PC-3 (cell line): Measurements from ENCODE around the gene CCS.

Experiments
- CTCF ChIP-seq: fragments of 300-600 bp; sonication (generic); conservative IDR thresholded peaks from 2 replicates; pipeline ENCODE4 v1.5.1; 2017; ENCODE audit warnings: antibody characterized with exemption, low read depth, mild to moderate bottlenecking, low read length
- EZH2 ChIP-seq: fragments of 300-600 bp; sonication (generic); IDR thresholded peaks from one replicate; pipeline ENCODE4 v1.6.1; 2017; ENCODE audit warnings: antibody characterized with exemption, mild to moderate bottlenecking, low read length; ENCODE audit not compliant: unreplicated experiment

- no peak for TF ChIP-seq CTCF
- TF ChIP-seq EZH2 = no peak
Observed at GRCh38 chr11:66643745-66644437, 50.9 kb downstream of the CCS start.
